DMS 273 (cell line): ENCODE results near the gene LAGE3.
"Not testable (repeated sequence)": the region's sequence is repeated elsewhere in the genome, so short reads cannot be mapped to it uniquely, and the experiment has no call there.

Source experiments
- DNase-seq: peaks from one replicate; lab custom pipeline; 2025; ENCODE audit not compliant: unreplicated experiment; lab: John Stamatoyannopoulos, UW

Gene LAGE3

DNA sequence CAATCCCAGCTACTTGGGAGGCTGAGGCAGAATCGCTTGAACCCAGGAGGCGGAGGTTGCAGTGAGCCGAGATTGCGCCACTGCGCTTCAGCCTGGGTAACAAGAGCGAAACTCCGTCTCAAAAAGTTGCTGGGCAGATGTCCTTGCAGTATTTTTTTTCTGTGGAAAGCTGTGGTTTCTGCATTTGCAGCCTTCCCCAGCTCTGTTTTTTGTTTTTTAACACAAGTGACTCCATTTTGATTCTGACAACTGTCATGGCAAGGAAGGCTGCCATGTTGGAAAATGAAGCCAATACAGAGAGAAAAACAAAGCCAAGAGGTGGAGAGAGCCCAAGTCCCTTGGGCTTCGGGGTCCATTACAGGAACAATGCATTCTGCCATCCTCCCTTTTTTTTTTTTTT, 23.0 kb upstream of the LAGE3 start:
- no peak for DNase-seq

DNA sequence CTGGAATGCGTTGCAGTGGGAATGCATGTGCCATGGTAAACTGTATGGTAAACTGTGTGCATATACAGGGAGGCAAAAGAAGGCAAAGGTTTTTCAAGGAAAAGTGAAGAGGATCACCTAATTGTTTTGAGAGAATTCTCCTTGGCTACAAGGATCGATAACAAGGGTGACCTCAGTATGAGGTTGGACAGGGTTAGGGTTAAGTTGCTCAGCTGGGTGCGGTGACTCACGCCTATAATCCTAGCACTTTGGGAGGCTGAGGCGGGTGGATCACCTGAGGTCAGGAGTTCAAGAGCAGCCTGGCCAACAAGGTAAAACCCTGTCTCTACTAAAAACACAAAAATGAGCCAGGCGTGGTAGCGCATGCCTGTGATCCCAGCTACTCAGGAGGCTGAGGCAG, 22.3 kb upstream of the LAGE3 start:
- not testable (repeated sequence) for DNase-seq

DNA sequence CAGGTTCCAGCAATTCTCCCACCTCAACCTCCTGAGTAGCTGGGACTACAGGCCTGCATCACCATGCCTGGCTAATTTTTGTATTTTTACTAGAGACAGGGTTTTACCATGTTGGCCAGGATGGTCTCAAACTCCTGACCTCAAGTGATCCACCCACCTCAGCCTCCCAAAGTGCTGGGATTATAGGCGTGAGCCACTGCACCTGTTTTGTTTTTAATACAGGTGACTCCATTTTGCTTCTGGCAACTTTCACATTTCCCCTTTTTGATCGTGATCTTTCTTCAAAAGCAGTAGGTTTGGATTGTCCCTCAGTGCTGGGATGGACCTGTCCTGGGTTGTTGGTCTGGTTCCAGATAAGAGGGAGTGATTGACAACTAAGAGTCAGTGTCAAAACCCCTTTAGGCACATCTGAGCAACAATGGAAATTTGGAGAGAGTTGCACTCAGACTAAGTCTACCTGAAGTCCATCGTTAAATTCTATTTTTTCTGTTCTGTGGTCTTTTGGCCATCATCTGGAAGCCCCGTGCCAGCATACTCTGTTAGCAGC, 17.6 kb upstream of the LAGE3 start:
- not testable (repeated sequence) for DNase-seq

GRCh38 chrX:154495472-154495922, 16.4 kb upstream of the LAGE3 start:
- DNase-seq, result no peak

- DNase-seq, result no peak
Measured at GRCh38 chrX:154494715-154495114, 15.6 kb upstream of the LAGE3 start.

DNA sequence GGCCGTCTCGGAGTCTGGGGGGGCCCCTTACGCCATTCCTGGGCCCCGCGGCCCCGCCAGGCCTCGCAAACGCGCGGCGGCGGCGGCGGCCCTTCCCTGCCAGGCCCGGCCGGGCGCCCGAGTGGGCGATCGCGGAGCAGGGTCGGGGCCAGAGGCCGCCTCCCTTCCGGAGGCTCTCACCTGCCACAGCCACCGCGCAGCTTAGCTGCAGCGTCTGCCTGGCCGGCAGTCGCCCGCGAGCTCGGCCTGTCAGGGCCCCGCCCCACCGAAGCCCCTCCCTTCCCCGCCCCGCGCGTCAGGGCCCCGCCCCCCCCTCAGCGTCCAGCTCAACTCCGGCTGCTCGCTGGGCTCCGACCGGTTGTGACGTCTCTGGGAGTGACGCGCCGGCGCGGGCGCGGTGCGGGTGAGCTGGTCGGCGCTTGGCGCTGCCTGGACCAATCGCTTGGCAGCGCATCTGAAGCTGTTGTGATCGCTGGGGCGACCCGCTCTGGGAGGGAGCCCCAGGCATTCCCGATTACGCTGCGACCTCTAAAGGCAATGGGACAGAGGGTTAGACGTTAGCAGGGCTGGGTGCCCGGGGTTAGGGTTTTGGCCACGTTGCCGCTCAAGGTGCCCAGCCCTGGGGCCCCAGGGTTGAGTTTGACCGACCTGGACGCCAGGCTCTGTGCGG, 11.5 kb upstream of the LAGE3 start, which contains the start of gene SLC10A3:
TSS of gene SLC10A3 (minus strand) at position 216 of the 670 bp plus-strand sequence. CDS start 1,689 bp downstream, outside the sequence.
- peak; percentile 98 for DNase-seq

GRCh38 chrX:154490021-154490413, 10.9 kb upstream of the LAGE3 start:
- peak; percentile 74 for DNase-seq

- DNase-seq, result no peak
Measured at GRCh38 chrX:154489182-154489581, 10.1 kb upstream of the LAGE3 start.

- DNase-seq, result no peak
Measured at GRCh38 chrX:154488336-154489075, 9.4 kb upstream of the LAGE3 start.

DNA sequence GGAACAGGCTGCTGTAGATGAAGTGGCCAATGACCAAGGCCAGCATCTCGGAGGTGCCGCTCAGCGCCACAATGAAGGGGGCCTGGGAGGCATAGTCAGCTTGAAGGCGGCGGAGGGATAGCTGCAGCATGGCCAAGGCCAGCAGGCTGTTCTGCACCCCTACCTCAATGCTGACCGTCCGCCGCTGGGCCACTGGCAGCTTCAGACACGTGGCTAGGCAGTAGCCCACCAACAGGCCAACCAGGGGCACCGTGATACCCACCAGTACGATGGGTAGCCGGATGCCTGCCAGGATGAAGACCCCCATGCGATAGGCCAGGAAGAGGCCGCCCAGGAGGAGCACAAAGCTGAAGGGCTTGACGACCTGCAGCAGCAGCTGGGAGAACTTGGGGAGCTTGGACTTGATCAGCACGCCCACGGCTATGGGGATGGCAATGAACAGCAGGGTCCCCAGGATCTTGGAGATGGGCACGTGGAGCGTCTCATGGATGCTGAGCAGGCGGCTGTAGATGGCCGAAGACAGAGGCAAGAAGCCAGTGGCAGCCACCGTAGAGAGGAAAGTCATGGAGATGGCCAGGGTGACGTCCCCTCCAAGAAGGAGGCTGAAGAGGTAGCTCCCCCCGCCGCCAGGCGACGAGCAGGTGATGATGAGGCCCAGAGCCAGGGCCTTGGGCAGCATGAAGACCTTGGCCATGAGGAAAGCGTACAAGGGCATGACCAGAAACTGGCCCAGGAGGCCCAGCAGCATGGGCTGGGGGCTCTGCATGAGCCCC, 8.6 kb upstream of the LAGE3 start:
- no peak for DNase-seq

- DNase-seq, result peak; percentile 78
Measured at GRCh38 chrX:154486396-154487207, 7.5 kb upstream of the LAGE3 start, which contains the start of gene UBL4A. Gene UBL4A (minus strand): TSS chrX:154486615. CDS start chrX:154486584, 31 bp downstream.

- DNase-seq, result peak; percentile 64
Measured at GRCh38 chrX:154486052-154486395, 6.9 kb upstream of the LAGE3 start.

GRCh38 chrX:154485150-154486051, 6.3 kb upstream of the LAGE3 start:
- DNase-seq, result peak; percentile 64

DNA sequence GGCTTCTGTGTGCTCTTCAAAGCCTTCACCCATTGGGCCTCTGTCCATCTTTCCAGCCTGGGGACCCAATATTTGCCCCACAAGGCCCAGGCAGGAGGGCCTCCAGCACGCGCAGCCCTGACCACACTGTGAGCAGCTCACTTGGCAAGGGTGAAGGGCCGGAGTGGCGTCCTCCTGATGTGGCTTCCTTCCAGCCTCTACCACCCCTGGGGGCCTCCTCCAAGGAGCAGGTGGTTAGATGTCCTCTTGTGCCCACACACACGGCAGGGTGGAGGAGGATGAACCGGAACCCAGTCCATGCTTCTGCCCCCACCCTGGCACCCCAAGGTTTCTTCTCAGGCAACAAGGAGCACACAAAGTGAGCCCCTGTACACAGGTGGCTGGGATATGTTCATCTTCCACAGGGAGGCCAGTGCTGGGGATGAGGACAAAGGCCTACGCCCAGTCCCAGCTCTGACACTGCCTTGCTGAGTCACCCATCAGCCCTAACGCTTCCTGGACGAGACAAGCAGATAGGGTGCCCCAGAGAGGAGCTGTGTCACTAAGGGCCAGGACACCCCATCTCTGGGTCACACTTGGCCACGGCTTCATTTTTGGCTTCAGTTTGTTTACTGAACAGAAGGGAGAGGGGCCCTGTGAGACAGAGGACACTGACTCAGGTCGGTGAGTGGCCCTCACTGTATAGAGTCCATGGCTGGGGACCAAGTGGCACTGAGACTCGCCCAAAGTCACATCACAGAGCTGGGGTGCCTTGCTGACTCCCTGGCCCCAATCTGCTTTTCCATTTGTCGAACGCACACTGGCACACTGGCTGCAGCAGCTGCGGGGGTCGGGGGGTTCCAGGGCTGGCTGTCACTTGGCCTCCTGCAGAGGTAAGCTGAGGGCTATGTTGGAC, 5.4 kb upstream of the LAGE3 start:
- no peak for DNase-seq

- no peak for DNase-seq
Measured at GRCh38 chrX:154483325-154483724, 4.2 kb upstream of the LAGE3 start.

DNA sequence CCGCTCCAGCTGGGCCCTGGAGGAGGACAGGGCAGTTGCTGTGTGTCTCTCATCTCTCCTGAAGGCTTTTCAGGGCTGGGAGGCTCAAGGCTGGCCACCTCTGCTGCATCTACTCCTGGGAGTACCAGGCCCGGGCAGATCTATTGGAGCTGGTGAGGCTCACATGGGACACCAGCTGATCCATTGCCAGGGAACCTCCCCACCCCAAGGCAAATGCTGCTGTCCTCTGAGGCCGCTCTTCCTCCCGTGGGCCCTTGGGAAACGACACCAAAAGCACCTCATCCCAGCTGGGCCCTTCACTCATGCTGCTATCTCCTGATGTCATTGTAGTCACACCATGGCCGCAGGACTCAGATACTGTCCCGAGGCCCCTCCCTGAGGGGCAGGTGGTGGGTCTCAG, 3.7 kb upstream of the LAGE3 start:
- DNase-seq, result no peak

DNA sequence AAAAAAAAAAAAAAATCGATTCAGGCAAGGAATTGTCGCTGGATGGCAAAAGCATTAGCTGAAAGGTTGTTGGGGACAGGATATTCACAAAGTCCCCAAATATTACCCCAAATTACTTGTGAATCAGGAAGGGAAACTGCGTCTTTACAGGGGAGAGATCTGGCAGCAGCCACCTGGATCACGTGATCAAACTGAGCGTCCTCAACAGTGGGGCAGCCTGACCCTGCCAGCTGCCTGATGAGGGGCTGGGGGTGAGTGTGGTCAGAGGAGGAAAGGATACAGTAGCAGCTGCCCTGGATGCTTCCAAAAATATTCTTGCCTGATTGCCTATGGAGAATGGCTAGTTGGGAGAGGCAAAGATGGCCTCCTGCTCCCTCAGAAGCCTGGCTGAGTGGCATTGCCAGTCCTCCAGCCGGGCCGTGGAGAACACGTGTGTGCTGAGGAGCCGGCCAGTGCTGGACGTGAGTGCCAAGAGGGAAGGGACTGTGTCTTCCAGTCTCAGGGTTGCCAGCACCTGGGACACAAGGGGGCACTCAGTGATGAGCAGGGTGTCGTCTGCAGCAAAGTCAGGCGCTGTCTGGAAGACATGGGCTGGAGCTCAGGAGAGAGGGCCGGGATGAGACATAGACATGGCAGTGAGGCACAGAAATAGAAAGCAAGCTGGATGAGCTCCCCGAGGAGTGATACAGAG, 3.0 kb upstream of the LAGE3 start:
- no peak for DNase-seq

DNA sequence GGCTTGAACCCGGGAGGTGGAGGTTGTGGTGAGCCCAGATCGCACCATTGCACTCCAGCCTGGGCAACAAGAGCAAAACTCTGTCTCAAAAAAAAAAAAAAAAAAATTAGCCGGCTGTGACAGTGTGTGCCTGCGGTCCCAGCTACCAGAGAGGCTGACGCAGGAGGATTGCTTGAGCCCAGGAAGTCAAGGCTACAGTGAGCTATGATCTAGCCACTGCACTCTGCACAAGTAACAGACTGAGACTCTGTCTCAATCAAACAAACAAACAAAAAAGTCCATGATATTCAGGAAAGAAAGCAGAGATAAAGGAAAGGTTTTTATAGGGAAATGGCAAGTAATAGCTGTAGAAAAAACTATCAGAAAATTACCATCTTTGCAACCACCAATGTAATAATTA, 2.1 kb upstream of the LAGE3 start:
- no peak for DNase-seq
